ENCODE results near the gene PRCD.
"Not testable (repeated sequence)": the region's sequence is repeated elsewhere in the genome, so short reads cannot be mapped to it uniquely, and the experiment has no call there.

The PRCD gene

DNA sequence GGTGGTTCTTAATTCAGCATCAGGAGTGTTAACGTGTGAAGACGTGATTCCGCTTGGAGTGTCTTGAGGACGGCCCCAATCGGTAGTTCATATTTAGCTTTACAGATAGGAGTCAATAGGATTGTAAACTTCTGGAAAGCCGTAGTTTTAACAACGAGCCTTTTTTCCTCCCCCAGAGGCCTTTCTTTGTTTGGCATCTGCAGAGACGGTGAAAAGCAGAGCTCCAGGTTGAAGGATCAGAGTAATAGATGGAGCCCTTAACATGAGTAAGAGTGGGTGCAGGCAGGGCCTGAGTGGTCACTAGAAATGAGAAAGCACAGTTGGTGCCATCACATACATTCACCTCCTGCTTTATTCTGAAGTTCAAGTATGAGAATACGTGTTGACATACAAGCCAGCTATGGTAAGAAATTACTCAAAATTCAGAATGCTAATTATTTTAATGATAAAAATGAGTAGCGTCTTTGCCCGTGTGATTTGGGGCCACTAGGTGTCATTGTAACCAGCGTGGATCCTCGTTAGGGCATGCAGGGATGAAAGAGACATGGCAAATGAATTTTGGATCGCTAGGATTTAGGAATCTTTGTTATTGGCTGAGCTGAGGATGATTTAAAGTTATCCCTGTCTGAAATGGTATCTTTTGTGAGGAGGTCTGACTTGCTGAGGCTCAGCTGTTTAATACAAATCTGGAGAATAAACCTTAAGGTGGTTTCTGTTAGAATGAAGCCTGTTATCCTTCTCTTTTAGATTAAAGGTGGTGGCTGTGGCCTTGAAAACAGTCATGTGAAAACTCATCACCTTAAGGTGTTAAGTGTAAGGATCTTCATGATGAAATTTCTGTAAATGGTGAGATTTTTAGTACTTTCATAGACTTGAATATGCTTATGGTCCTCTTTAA, 18.6 kb downstream of the PRCD start:
- no peak for DNase-seq

DNA sequence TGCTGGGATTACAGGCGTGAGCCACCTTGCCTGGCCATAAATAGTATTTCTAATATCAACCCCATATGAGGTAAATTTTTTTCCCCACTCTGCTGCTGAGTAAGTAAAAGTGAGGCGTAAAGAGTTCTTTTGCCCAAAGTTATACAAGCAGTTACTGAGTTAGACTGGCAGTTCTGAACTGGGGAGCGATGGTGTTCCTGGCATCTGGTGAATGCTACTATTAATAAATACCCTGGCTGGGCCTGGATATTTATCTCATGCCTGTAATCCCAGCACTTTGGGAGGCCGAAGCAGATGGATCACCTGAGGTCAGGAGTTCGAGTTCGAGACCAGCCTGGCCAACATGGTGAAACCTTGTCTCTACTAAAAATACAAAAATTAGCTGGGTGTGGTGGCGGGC, 19.6 kb downstream of the PRCD start:
- not testable (repeated sequence) for DNase-seq

DNA sequence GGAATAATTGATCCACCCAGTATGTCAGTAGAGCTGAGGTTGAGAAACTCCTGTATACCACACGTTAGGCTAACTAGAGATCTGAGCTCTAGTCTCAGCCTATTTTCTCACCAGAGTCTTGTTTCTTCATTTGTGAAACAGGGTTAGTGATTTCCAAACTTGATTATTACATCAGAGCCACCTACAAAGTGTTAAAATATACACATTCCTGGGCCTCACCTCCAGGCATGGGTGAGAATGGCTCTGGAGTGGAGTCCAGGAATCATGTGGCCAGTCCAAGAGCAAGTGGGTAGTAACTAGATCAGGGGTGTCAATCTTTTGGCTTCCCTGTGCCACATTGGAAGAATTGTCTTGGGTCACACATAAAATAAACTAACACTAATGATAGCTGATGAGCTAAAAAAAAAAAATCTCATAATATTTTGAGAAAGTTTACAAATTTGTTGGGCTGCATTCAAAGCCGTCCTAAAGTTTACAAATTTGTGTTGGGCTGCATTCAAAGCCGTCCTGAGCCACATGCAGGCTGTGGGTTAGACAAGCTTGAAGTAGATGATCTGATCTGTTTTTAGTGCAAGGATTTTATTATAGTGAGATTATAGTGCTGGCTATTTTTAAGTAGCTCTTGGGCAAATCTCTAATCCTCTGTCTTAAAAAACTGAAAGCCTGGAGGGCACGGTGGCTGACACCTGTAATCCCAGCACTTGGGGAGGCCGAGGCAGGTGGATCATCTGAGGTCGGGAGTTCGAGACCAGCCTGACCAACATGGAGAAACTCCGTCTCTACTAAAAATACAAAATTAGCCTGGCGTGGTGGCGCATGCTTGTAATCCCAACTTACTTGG, 20.4 kb downstream of the PRCD start:
- DNase-seq, result no peak

- DNase-seq, result no peak
These were observed 21.0 kb downstream of the PRCD start for GRCh38 chr17:76560877-76561221.

DNA sequence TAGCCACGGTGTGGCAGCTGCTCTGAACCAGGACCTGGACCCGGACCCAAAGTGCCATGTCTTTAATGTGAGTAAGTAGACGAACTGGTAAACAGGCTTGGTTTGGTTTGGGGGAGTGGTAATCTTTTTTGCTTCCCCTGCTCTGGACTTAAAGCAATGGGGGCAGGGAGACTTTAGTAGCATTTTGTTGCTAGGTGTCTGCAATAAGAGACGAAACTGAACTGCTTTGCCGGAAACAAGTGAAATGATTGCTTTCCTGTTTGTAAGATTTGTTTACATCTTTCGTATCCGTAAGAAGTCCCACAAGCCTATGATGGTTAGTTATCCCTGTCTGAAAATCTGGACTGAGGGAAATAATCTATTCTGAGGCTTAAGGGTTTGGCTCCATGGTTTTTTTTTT, 21.5 kb downstream of the PRCD start:
- DNase-seq, result no peak

DNA sequence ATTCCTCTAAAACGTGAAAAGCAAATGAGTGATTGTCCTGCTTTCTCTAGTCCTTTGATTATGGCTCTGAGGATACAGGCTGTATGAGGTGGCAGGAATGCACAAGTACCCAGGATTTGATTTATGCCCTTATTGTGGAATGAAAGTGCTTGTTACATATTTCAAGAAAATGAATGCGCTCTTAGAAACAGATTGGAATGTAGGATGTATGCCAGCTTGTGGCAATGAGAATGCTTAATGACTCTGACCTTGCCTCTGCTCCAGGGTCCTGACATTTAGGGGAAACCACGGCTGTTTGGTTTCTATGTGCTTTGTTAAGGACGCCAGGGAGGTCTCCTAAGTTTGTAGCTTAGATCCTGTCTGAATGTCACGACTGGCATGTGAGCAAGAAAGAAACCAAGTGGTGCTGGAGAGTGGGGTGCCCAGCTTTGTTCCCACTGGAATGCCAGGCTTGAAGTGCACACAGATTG, 22.0 kb downstream of the PRCD start:
- no peak for DNase-seq

DNA sequence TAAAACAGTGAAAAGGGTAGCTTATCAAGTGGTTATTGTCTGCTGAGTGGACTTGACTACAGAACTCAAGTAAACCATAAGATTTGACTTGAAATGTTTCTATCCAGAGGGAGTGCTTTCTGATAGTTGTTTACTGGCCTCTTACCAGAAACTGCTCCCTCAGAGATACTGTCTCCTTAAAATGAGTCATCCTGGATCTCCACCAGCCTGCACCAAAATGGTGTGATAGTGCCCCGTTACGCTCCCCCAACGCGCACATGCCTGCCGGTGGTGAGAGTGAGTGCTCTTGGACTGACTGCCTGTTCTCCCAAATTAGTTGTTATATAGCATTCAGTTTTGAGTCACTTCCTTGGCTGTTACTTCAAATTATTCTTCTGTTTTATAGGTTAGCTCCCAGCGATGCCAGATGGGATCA, 22.9 kb downstream of the PRCD start:
- no peak for DNase-seq

DNA sequence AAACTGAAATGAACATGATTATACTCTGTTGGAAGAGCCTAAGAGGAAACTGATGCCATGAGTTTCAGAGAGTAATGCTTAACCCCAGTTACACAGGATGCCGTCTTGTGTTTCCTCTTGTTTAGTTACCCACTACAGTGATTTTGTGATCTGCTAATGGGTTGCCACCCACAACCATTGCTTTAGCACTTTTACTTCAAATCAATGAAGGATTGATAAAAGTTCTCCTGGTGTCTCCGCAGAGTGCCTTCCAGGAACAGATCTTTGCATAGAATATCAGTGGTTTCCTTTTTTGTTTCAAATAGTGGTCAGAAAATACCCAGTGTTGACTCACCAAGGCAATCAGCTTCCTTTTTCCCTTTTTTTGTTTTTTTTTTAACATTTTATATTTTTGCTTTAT, 23.5 kb downstream of the PRCD start:
- not testable (repeated sequence) for DNase-seq

- DNase-seq, result not testable (repeated sequence)
These were observed 25.3 kb downstream of the PRCD start for GRCh38 chr17:76564991-76565727.

DNA sequence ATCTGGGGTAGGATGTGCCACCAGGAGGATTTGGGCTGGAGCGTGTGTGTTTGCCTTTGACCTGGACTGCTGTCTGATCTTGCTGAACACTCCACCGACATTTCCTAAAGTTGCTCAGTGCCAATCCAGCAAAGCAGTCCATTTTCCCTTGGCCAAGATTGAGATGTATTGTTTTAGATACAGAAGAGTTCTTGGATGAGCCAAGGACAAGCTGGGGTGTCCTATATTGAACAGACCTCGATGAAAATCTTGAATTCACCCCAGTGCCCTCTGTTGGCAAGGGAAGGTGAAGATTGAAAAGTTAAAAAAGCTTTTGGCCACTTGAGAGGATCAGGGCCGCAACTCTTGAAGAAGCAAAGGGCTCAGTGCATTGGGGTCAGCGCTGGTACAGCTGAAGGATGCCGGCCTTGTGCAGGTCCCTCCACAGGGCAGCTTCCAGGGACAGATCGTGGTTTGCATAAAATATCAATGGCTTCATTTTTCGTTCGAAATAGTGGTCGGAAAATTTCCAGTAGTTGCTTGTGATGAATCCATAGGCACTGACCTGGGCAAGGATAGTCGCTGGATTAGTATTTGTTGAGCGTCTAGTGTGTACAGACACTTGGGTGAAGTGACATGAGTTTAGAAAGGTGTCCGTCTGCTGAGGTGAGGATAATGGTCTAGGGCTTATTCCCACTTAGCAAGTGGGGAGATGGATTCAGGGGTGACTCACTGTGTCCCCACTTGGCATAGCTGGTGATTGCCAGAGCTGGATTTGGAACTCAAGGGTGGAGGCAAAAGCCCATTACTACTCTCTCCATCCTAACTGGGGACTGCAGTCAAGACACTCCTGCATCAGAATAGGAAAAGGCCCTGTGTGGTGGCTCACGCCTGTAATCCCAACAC, 26.1 kb downstream of the PRCD start:
- DNase-seq, result no peak

DNA sequence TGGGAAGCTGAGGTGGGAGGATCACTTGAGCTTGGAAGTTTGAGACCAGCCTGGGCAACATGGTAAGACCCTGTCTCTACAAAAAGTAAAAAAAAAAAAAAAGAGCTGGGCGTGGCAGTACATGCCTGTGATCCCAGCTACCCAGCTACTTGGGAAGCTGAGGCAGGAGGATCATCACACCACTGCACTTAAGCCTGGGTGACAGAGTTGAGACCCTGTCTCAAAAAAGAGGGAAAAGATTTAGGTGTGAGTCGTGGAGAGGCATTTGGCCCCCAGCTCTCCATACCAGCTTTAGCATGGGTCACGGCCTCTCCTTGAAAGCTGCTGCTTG, 26.7 kb downstream of the PRCD start:
- DNase-seq, result no peak

DNA sequence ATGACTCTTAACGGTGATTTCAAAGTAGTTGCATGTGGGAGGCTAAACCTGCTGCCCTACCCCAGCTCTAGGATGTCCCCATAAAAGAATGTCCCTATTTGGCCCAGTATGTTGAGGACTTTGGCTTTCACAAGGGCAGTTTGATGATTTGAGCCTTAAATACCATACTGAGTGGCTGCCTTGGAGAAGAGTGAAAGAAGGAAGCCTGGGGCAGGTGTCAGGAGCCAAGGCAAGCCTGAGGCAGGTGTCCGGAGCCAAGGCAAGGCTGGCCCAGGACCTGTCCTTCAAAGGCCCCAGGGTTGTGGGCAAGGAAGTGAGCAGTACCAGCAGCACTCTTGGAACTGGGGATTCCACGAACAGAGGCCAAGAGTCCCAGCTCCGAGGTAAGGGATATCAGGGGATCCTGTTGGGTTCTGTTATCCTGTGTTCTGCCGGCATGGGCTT, 27.2 kb downstream of the PRCD start:
- no peak for DNase-seq

GRCh38 chr17:76567634-76568432, 28.0 kb downstream of the PRCD start:
- no peak for DNase-seq

DNA sequence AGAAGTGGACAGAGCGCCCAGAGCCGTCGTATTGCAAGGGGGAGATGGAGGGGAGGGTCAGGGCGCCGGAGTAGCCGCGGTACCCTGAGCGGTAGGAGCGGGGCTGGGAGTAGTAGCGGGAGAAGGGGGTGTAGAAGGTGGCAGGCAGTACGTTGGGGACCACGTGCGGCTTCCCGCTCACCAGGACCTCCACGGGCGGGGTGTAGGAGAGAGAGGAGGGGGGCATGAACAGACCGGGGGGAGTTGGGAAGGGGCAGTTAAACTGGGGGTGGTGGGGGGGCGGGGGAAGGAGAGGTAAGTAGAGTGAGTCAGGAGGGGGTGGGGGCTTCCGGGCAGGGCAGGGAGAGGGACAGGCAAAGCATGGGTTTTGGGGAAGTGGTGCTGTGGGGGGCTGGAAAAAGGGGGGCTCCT, 29.0 kb downstream of the PRCD start:
- no peak for DNase-seq

DNA sequence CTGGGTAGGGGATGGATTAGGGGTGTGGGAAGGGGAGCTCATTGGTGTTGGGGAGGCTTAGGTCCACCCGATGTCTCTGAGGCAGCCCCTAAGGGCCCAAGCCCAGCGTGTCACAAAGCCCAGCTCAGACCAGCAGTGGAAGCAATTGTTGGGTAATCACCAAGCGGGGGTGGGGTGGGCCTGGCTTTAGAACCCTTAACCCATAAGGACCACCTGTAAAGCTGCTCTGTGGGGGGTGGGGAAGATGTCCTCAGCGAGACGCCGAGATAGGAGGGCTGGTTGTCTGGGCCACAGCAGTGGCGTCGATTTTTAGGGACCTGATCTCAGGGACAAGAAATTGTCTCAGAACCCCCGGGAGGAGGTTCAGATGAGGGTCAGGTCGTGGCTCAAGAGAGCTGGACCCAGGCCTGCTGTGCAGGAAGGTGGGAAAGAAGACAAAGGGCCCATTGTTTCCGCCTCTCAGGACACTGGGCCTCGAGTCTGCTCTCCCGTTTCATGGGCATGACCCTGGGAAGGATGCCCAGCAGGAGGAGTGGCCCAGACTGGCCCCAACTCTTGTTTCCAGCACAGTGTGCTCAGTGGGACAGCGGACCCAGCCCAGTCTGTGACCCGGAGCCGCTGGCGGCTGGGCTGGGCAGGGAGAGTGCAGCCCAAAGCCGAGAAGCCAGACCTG, 29.9 kb downstream of the PRCD start:
- no peak for DNase-seq

- DNase-seq, result no peak
These were observed 30.6 kb downstream of the PRCD start for GRCh38 chr17:76570457-76570856.

GRCh38 chr17:76570877-76571471, 31.1 kb downstream of the PRCD start:
- no peak for DNase-seq

- DNase-seq, result no peak
These were observed 32.5 kb downstream of the PRCD start for GRCh38 chr17:76572201-76572910.

- DNase-seq, result no peak
These were observed 33.3 kb downstream of the PRCD start for GRCh38 chr17:76573096-76573495.

- no peak for DNase-seq
These were observed 34.3 kb downstream of the PRCD start for GRCh38 chr17:76574166-76574565.
